ENCODE data around the gene CDKN2D.
"Not testable (repeated sequence)": the region's sequence is repeated elsewhere in the genome, so short reads cannot be mapped to it uniquely, and the experiment has no call there.

CDKN2D gene

GRCh38 chr19:10554760-10555609 is 13.8 kb downstream of the CDKN2D start:
- H3K27ac ChIP-seq, result peak overlapping the region in 20 of 21 experiments; percentile 32 to 89 (median 75)
- no peak overlapping the region for H3K4me3 ChIP-seq

GRCh38 chr19:10553943-10554381 is 14.8 kb downstream of the CDKN2D start:
- no peak overlapping the region for H3K4me3 ChIP-seq
- peak overlapping the region in 19 of 21 experiments; percentile 10 to 89 (median 75) for H3K27ac ChIP-seq

GRCh38 chr19:10553087-10553667 is 15.6 kb downstream of the CDKN2D start:
- peak overlapping the region in 18 of 21 experiments; percentile 10 to 89 (median 74) for H3K27ac ChIP-seq
- H3K4me3 ChIP-seq, result no peak overlapping the region

- Histone ChIP-seq H3K4me3 (no peak overlapping the region), H3K27ac (peak overlapping the region in 12 of 21 experiments; percentile 27 to 87 (median 74))
These were observed 16.2 kb downstream of the CDKN2D start for GRCh38 chr19:10552510-10553053.

DNA sequence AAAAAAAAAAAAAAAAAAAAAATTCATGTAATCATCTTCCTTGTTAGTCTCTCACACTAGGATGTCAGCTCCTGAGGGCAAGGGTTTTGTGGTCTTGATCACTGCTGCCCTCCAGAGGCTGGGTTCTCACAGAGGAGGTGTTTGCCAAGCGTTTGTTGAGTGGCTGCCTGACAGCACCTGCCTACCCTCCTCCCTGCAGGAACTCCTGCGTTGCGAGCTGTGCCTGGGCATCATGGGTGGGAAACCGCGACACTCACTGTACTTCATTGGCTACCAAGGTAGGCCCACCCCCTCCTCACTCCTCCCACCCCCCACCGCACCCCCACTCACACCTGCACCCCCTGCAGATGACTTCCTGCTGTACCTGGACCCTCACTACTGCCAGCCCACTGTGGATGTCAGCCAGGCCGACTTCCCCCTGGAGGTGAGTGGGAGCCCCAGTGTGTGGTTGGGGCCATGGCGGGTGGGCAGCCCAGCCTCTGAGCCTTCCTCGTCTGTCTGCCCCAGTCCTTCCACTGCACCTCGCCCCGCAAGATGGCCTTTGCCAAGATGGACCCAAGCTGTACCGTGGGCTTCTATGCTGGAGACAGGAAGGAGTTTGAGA is 17.0 kb downstream of the CDKN2D start:
- H3K27ac ChIP-seq, result peak overlapping the region in 5 of 21 experiments; percentile 14 to 43 (median 32)
- no peak overlapping the region for H3K4me3 ChIP-seq

DNA sequence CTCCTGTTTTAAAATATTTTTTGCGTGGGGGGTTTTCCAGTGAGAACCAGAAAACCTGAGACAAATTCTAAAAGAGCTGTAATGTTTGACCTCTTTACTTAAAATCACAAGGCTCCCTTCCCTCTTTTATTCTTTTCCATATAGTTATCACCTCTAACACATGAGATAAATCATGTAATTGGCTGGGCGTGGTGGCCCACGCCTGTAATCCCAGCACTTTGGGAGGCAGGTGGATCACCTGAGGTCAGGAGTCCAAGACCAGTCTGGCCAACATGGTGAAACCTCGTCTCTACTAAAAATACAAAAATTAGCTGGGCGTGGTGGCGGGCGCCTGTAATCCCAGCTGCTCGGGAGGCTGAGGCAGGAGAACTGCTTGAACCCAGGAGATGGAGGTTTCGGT is 17.8 kb downstream of the CDKN2D start:
- not testable (repeated sequence) for H3K27ac ChIP-seq, H3K4me3 ChIP-seq

DNA sequence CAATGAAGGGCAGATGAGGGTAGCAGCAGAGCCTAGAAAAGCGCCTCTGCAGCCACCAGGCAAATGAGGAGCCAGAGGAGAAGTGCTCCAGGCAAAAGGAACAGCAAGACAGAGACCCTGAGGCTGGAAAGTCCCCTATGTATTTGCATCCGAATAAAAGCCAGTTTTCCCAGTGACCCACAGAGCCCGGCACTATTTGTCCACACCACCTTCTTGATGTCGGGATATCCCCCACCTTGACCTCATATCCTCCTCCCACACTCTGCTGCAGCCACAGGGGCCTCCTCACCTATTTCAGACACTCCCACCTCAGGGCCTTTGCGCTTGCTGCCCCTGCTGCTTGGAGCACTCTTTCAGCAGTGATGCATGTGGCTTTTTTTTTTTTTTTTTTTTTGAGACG is 18.4 kb downstream of the CDKN2D start:
- Histone ChIP-seq H3K4me3 (no peak overlapping the region), H3K27ac (no peak overlapping the region)

DNA sequence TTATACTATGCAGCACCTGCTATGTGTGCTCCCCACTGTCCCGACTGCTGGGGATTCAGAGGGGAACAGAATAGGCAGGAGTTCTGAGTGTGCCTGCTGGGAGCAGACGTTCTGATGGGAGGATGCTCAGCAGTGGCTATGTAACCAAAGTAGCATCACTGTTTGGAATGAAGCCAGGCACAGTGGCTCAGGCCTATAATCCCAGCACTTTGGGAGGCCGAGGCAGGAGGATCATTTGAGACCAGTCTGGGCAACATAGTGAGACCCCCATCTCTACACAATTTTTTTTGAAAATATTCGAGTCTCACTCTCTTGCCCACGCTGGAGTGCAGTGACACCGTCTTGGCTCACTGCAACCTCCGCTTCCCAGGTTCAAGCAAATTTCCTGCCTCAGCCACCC is 19.0 kb downstream of the CDKN2D start:
- no peak overlapping the region for H3K4me3 ChIP-seq
- peak overlapping the region in 1 of 21 experiments; percentile 10 for H3K27ac ChIP-seq

- no peak overlapping the region for H3K27ac ChIP-seq
- H3K4me3 ChIP-seq, result no peak overlapping the region
These were observed 20.0 kb downstream of the CDKN2D start for GRCh38 chr19:10548746-10549276.

GRCh38 chr19:10546817-10547216 is 22.0 kb downstream of the CDKN2D start:
- Histone ChIP-seq H3K4me3 (no peak overlapping the region), H3K27ac (peak overlapping the region in 1 of 21 experiments; percentile 54)

- Histone ChIP-seq H3K27ac (peak overlapping the region in 19 of 21 experiments; percentile 2 to 99 (median 92)), H3K4me3 (peak overlapping the region; percentile 81 to 99 (median 97))
These were observed 24.0 kb downstream of the CDKN2D start for GRCh38 chr19:10544753-10545251.

GRCh38 chr19:10544242-10544752 is 24.5 kb downstream of the CDKN2D start:
- peak overlapping the region; percentile 74 to 99 (median 92) for H3K27ac ChIP-seq
- H3K4me3 ChIP-seq, result peak overlapping the region; percentile 81 to 99 (median 97)

DNA sequence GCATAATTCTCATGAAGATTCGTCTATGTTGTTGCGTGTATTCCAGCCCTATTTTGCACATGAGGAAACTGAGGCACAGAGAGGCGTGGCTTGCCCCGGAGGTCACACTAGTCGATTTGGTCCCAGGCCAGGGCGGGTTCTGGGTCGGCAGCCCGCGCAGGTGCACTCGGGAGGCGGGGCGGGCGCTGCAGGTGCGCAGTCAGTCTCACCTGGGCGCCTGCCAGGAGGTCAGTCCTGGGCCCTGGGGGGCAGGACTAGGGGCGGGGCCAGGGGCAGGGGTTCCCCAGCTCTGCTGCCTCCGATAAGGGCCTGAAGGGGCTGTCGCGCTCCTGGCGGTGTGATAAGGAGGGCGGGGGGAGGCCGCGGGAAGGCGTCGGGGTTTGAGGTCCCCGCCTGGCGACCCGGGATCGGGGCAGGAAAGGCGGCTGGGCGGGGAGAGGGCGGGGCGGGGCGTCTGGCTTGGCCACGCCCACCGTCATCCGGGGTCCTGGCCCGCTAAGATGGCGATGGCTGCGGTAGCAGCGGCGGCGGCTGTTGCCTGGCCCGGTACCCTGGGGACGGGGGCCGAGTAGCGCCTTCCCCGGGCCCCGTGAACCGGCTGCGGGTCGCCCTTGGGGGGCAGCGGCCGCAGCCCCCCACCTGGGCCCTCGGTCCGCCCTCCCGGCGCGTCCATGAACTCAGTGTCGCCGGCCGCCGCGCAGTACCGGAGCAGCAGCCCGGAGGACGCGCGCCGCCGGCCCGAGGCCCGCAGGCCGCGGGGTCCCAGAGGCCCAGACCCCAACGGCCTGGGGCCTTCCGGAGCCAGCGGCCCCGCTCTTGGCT is 25.1 kb downstream of the CDKN2D start, which contains the start of gene ATG4D:
Gene ATG4D (plus strand): TSS at position 485 of the 822 bp plus-strand sequence. CDS start 187 bp downstream, at position 672.
- H3K27ac ChIP-seq, result peak within 1 kb of the TSS; percentile 74 to 99 (median 92)
- peak within 1 kb of the TSS; percentile 81 to 99 (median 97) for H3K4me3 ChIP-seq

- Histone ChIP-seq H3K27ac (peak overlapping the region in 5 of 21 experiments; percentile 90 to 99 (median 94)), H3K4me3 (peak overlapping the region in 6 of 7 experiments; percentile 81 to 99 (median 97))
These were observed 25.7 kb downstream of the CDKN2D start for GRCh38 chr19:10543059-10543419.

- H3K4me3 ChIP-seq, H3K27ac ChIP-seq: not testable (repeated sequence)
These were observed 29.8 kb downstream of the CDKN2D start for GRCh38 chr19:10539016-10539415.

DNA sequence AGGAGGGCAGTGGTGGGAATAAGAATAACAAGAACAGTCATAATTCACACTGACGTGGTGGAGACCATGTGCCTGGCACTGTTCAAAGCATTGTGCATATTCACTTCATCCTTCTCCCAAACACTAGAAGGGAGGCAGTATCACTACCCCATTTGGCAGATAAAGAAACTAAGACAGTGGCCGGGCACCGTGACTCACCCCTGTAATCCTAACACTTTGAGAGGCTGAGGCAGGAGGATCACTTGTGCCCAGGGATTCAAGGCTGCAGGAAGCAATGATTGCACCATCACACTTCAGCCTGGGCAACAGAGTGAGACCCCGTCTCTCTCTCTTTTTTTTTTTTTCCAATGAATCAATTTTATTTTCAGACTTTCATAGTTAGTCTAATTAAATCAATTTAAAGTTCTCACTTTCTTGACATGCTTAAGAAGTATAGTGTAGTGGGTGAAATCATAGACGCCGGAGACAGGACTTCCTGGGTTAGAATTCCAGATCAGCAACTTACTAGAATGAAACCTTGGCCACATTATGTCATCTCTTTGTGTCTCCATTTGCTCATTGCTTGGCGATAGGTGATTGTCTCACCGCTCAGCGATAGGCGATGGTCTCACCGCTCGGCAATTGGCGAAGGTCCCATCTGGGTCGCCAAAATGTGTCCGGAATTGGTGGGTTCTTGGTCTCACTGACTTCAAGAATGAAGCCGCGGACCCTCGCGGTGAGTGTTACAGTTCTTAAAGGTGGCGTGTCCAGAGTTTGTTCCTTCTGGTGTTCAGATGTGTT is 30.4 kb downstream of the CDKN2D start:
- no peak overlapping the region for H3K27ac ChIP-seq
- no peak overlapping the region for H3K4me3 ChIP-seq

GRCh38 chr19:10537668-10538067 is 31.1 kb downstream of the CDKN2D start:
- no peak overlapping the region for H3K4me3 ChIP-seq
- no peak overlapping the region for H3K27ac ChIP-seq

DNA sequence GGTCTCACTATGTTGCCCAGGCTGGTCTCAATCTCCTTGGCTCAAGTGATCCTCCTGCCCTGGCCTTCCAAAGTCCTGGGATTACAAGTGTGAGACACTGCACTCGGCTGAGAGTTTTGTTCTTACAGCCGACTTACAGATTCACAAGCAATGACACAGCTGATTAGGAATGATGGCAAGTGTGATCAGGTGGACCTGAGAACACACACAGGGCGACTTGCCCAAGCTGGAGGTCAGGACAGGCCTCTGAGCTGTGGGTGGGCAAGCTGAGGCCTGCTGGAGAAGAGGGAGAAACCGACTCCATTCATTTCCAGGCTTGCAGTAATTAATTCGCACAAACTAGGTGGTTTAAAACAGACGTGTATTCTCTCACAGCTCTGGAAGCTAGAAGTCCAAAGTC is 33.2 kb downstream of the CDKN2D start:
- Histone ChIP-seq H3K27ac (peak overlapping the region in 9 of 21 experiments; percentile 13 to 65 (median 49)), H3K4me3 (no peak overlapping the region)

Data from skin epidermis (tissue), 12 donors.